HUES48 (cell line): ENCODE measurements around the gene USP36.
A peak's percentile ranks its signal among the peaks of the same experiment; 100 is the strongest.

Source experiments
- H3K27ac ChIP-seq: one replicate; pipeline ENCODE4 v1.7.0; 2013; ENCODE audit warnings: low read depth, low read length, inconsistent platforms
- H3K27me3 ChIP-seq: 2 replicates; pipeline ENCODE4 v1.6.1; 2013; ENCODE audit warnings: mild to moderate bottlenecking, low read length; ENCODE audit not compliant: control insufficient read depth, insufficient read depth
- H3K36me3 ChIP-seq: 2 replicates; pipeline ENCODE4 v1.6.1; 2013; ENCODE audit warnings: low read length; ENCODE audit not compliant: control insufficient read depth, insufficient read depth
- H3K4me1 ChIP-seq: 2 replicates; pipeline ENCODE4 v1.6.1; 2013; ENCODE audit warnings: mild to moderate bottlenecking, low read length; ENCODE audit not compliant: control insufficient read depth, insufficient read depth
- H3K4me3 ChIP-seq: 2 replicates; pipeline ENCODE4 v1.5.1; 2013; ENCODE audit warnings: mild to moderate bottlenecking, low read depth, low read length
- H3K9ac ChIP-seq: 2 replicates; pipeline ENCODE4 v1.6.1; 2013; ENCODE audit warnings: mild to moderate bottlenecking, low read depth, low read length, moderate library complexity
- H3K9me3 ChIP-seq: 2 replicates; pipeline ENCODE4 v1.6.1; 2013; ENCODE audit warnings: low read length; ENCODE audit not compliant: control insufficient read depth, insufficient read depth

Gene USP36

DNA sequence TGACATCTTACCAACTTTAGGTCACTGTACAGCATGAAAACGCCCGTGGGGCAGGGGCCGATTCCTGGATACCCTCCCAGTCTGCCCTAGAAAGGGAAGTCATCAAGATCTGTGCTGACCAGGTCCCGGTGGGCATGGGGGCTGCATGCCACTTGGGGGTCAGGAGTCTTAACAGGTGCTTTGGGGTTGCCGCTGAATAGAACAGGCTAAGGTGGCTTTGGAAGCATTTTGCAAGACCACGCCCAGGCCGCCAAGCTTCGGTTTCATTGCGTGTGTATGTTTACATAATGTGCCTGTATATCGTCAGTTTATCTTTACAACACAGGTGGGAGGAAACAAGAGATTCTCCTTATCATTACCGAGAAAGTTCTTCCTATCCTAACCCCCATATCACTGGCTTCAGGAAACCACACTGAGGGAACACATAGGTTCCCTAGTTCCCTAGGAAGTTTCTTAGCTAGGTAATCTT, 13.3 kb upstream of the USP36 start:
- Histone ChIP-seq H3K4me3 (no peak overlapping the region), H3K4me1 (no peaks in the 10 kb centered on the region), H3K27me3 (no peaks in the 10 kb centered on the region), H3K27ac (no peak overlapping the region), H3K9ac (no peak overlapping the region), H3K9me3 (no peaks in the 10 kb centered on the region), H3K36me3 (peaks cover 17% of the 10 kb centered on the region; the same call in 1 of the 2 replicates)

DNA sequence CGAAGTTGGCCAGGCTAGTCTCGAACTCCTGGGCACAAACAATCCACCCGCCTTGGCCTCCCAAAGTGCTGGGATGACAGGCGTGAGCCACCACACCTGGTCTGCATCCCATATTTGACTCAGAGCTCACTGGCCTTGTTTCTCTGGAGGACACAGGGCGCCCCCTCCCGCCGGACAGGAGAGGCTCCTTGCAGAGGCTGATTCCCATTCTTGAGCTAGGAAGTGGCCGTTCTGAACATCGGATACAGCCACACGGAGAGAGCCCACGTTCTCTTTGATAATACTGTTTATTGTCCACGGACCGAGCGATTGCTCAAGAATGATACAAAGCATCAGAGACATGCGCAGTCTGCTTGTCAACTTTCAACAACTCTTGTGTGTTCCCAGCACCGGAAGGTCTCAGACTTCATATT, 12.1 kb upstream of the USP36 start:
- Histone ChIP-seq H3K36me3 (peaks cover 17% of the 10 kb centered on the region; the same call in 1 of the 2 replicates), H3K27ac (no peak overlapping the region), H3K9ac (no peak overlapping the region), H3K27me3 (no peaks in the 10 kb centered on the region), H3K4me1 (no peaks in the 10 kb centered on the region), H3K4me3 (no peak overlapping the region), H3K9me3 (no peaks in the 10 kb centered on the region)

DNA sequence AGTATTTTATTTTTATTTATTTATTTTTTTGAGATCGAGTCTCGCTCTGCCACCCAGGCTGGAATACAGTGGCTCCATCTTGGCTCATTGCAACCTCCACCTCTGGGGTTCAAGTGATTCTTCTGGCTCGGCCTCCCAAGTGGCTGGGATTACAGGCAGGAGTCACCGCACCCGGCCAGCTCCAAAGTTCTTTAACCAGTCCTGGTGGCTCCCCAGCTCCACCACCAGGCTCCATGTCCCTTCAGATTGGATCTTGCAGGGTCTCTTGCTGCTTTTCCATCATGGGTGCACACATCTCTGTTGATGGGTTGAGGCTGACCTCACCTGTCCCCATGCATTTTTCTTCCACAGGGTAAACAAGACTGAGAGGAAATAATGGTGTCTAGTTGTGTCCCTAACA, 8.4 kb upstream of the USP36 start:
- 0 out of 2 replicates have a peak, but pooled peaks cover 3% of the 10 kb centered on the region for H3K36me3 ChIP-seq
- no peak overlapping the region for H3K9ac ChIP-seq
- no peak overlapping the region for H3K27ac ChIP-seq
- no peaks in the 10 kb centered on the region for H3K27me3 ChIP-seq
- H3K4me1 ChIP-seq = no peaks in the 10 kb centered on the region
- H3K4me3 ChIP-seq = no peak overlapping the region
- H3K9me3 ChIP-seq = no peaks in the 10 kb centered on the region

GRCh38 chr17:78847052-78847451, 6.4 kb upstream of the USP36 start:
- Histone ChIP-seq H3K9ac (no peak overlapping the region), H3K27ac (no peak overlapping the region), H3K27me3 (no peaks in the 10 kb centered on the region), H3K36me3 (no peaks in the 10 kb centered on the region), H3K4me3 (no peak overlapping the region), H3K4me1 (0 out of 2 replicates have a peak, but pooled peaks cover 2% of the 10 kb centered on the region), H3K9me3 (no peaks in the 10 kb centered on the region)

DNA sequence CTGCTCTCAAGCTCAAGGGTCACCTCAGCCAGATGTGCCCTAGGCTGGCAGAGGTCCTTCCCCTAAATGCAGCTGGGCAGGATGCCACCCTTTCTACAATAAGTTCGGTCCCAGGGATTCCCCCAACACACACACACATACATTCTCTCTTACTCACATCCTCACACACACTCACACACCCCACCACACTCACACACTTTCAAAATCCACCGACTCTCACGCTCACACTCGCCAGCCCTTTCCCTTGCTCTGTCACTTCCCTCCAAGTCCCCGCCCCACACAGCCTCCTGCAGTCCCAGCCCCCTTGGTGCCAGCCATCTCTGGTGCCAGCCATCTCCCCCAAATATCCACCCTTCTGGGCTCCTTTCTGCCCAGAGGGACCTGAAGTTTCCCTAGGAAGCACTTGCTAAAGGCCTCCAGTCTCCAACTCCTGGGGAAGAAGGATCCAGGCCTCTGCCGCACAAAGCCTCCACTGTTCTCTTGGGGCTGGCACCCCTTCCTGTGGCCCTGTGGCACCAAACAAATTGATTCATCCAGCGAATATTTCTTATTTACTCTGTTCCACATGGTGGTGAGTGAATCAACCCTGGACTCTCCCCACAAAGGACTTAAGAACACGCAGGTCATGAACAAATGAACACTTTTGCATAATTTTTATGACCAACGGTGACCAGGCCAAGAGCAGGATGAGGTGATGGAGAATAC, 3.8 kb upstream of the USP36 start:
- no peak overlapping the region for H3K9ac ChIP-seq
- H3K27ac ChIP-seq = no peak overlapping the region
- no peak overlapping the region for H3K4me3 ChIP-seq
- H3K9me3 ChIP-seq = no peaks in the 10 kb centered on the region
- H3K27me3 ChIP-seq = no peaks in the 10 kb centered on the region
- H3K36me3 ChIP-seq = no peaks in the 10 kb centered on the region
- 0 out of 2 replicates have a peak, but pooled peaks cover 6% of the 10 kb centered on the region for H3K4me1 ChIP-seq

- Histone ChIP-seq H3K36me3 (no peaks in the 10 kb centered on the region), H3K4me3 (no peak overlapping the region), H3K9me3 (no peaks in the 10 kb centered on the region), H3K4me1 (0 out of 2 replicates have a peak, but pooled peaks cover 14% of the 10 kb centered on the region), H3K9ac (no peak overlapping the region), H3K27ac (no peak overlapping the region), H3K27me3 (no peaks in the 10 kb centered on the region)
These were observed 2.4 kb upstream of the USP36 start for GRCh38 chr17:78842881-78843565.

DNA sequence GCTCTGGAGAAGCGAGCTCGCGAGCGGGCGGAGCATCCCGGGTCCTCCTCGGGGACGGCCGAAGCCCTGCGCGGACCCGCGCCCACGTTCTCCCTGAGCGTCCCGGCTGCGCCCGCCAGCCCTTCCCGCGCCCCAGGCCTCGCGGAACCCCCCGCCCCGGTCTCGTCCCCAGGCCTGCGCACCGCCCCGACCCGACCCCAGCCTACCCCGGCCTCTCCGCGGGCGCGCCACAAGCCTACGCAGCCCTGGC, 159 bp downstream of the USP36 start:
- H3K27ac ChIP-seq = peak overlapping the region; percentile 94

DNA sequence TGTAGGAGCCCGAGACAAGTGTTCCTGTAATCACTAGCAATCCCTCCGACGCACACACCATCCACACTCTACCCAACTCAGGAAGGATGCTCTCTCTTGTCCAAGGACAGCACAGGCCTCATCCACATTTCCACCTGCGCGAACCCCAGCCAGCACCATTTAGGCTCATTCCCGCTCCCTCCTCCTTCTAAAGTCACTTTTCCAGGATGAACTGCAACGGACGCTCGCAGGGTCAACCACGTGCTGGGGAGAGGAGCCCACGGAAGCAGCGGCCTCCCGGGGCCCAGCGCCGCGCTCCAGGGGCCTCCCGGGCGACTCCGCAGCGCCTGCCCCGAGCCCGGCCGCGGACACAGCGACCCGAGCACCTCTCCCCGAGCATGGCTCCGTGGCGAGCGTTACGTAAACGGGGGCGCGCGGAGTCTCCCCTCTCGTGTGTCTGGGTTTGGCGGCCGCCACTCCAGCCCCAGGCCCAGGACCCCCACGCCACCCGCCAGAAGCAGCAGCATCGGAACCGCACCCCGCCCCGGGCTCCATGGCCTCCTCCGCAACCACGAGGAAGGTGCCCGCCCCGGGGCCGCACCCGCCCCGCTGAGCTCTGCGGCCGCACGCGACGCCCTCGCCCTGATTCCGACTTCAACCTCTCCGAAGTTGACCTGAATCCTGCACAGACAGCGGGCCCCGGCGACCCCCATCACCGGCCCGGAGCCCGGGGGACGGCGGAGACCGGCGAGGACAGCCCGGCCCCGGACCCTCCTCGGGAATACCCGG, 668 bp downstream of the USP36 start:
- Histone ChIP-seq H3K9ac (peak overlapping the region; percentile 90), H3K4me3 (peak overlapping the region; percentile 97), H3K4me1 (0 out of 2 replicates have a peak, but pooled peaks cover 14% of the 10 kb centered on the region), H3K36me3 (peaks cover 31% of the 10 kb centered on the region), H3K27me3 (no peaks in the 10 kb centered on the region), H3K27ac (peak overlapping the region; percentile 94), H3K9me3 (no peaks in the 10 kb centered on the region)

More for the DNA sequence above, 159 bp downstream of the USP36 start:
- H3K4me1 ChIP-seq = 0 out of 2 replicates have a peak, but pooled peaks cover 14% of the 10 kb centered on the region
- peak overlapping the region; percentile 97 for H3K4me3 ChIP-seq
- no peaks in the 10 kb centered on the region for H3K27me3 ChIP-seq
- H3K36me3 ChIP-seq = peaks cover 25% of the 10 kb centered on the region
- H3K9me3 ChIP-seq = no peaks in the 10 kb centered on the region
- peak overlapping the region; percentile 90 for H3K9ac ChIP-seq

DNA sequence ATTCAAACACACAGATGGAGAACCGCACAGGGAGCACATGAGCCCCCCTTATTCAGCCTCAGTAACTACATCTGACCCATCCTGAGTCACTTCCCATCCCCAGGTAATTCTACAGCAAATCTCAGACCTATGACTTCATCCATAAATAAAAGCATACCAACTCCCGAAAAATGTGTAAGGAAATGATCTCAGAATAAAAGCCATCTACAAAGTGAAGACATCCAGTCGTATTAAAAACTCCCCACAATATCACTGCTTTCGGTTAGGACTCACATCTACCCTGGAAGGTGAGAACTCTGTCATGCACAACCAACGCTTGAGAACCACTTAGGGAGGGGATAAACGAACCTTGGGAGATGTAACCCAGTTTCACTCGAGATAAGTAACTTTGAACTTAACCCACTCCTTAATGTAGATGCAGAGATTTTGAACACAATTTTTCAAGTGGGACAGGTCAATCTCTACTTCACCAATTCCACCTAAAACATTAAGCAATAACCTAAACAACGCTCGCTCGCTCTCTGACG, 1.3 kb downstream of the USP36 start:
- H3K27me3 ChIP-seq = no peaks in the 10 kb centered on the region
- H3K27ac ChIP-seq = peak overlapping the region; percentile 94
- peak overlapping the region; percentile 90 for H3K9ac ChIP-seq
- peaks cover 37% of the 10 kb centered on the region for H3K36me3 ChIP-seq
- H3K4me3 ChIP-seq = peak overlapping the region; percentile 97
- H3K9me3 ChIP-seq = no peaks in the 10 kb centered on the region
- 0 out of 2 replicates have a peak, but pooled peaks cover 14% of the 10 kb centered on the region for H3K4me1 ChIP-seq

DNA sequence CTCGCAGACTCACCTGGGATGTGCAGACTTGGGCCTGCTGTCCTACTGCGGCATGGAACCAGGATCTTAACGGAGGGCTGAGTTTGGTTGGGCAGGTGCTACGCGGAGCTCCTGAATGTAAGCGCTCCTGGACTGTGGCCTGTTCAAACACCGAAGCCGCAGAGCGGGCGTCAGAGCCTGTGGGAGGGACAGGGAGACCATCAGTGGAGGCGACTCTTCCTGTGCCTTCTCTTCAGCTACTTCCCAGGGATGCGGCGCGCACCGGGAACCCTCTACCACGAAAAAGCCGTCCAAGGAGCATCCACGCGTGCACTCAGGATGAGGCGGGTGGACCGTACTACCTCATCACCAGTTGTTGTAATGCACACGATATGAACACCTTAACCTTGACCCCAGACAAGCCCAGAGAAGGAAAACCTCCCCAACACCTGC, 2.0 kb downstream of the USP36 start:
- H3K9ac ChIP-seq = no peak overlapping the region
- H3K27me3 ChIP-seq = no peaks in the 10 kb centered on the region
- H3K4me3 ChIP-seq = 0 out of 2 replicates have a peak overlapping the region, but pooled peaks have one; percentile 97
- 0 out of 2 replicates have a peak, but pooled peaks cover 14% of the 10 kb centered on the region for H3K4me1 ChIP-seq
- H3K27ac ChIP-seq = no peak overlapping the region
- H3K9me3 ChIP-seq = no peaks in the 10 kb centered on the region
- peaks cover 44% of the 10 kb centered on the region for H3K36me3 ChIP-seq
